HepG2 (cell line): ENCODE results near the gene MRS2. TPM values are rescaled to one million over a fixed set of nuclear protein-coding genes. Genes with fewer than 3 reads are reported as not detected.
A peak's percentile ranks its signal among the peaks of the same experiment; 100 is the strongest.

Source experiments
- CEBPG ChIP-seq: IDR thresholded peaks from 2 replicates; pipeline ENCODE4 v1.6.1; 2016
- EHMT2 ChIP-seq: fragments of 200-600 bp; sonication (generic); IDR thresholded peaks from 2 replicates; pipeline ENCODE4 v1.7.0; 2017; ENCODE audit warnings: antibody characterized with exemption, low read depth, low read length, borderline replicate concordance
- FOXA1 ChIP-seq, 2 experiments: fragments of 450-650 bp in 1 of 2; sonication (generic) in 1 of 2; formaldehyde crosslinking in 1 of 2; IDR thresholded peaks; 2 replicates each; pipeline versions ENCODE4 v1.4.0 to v1.6.1; 2016 to 2020; ENCODE audit warnings: missing genetic modification reagents in 1 of 2
- HNRNPK ChIP-seq: fragments of 200-400 bp; formaldehyde crosslinking; IDR thresholded peaks from 2 replicates; pipeline ENCODE4 v1.6.1; 2018; ENCODE audit warnings: low read length, low read depth, moderate library complexity, mild to moderate bottlenecking; ENCODE audit not compliant: poor library complexity, severe bottlenecking
- IRF2 ChIP-seq: IDR thresholded peaks from 2 replicates; pipeline ENCODE4 v1.6.1; 2018; ENCODE audit warnings: missing genetic modification reagents, missing compliant biosample characterization
- MBD4 ChIP-seq: IDR thresholded peaks from 2 replicates; pipeline ENCODE4 v1.6.1; 2012; ENCODE audit warnings: low read length, inconsistent platforms, borderline replicate concordance
- MIXL1 ChIP-seq: IDR thresholded peaks from 2 replicates; pipeline ENCODE4 v1.6.1; 2016
- MZF1 ChIP-seq: sonication (generic); formaldehyde crosslinking; IDR thresholded peaks from 2 replicates; pipeline ENCODE4 v1.8.1; 2023; ENCODE audit warnings: mild to moderate bottlenecking, missing genetic modification reagents, borderline replicate concordance
- PTBP1 ChIP-seq: fragments of 200-400 bp; formaldehyde crosslinking; IDR thresholded peaks from 2 replicates; pipeline ENCODE4 v1.6.1; 2018; ENCODE audit warnings: low read length, low read depth; ENCODE audit not compliant: poor library complexity, severe bottlenecking
- RCOR2 ChIP-seq: IDR thresholded peaks from 2 replicates; pipeline ENCODE4 v1.6.1; 2016; ENCODE audit warnings: missing biosample characterization, missing genetic modification reagents
- SOX6 ChIP-seq, 2 experiments: fragments of 450-650 bp in 1 of 2; sonication (generic) in 1 of 2; formaldehyde crosslinking in 1 of 2; IDR thresholded peaks; 2 replicates each; pipeline versions ENCODE4 v1.4.0 to v1.6.1; 2017 to 2020; ENCODE audit warnings: antibody characterized with exemption in 1 of 2, mild to moderate bottlenecking in 1 of 2, missing genetic modification reagents in 1 of 2
- ZBTB40 ChIP-seq, 2 experiments: fragments of 450-650 bp in 1 of 2; sonication (generic) in 1 of 2; formaldehyde crosslinking in 1 of 2; IDR thresholded peaks; 2 replicates each; pipeline versions ENCODE4 v1.6.1 to v1.8.0; 2016 to 2022; ENCODE audit warnings: antibody characterized with exemption in 1 of 2, mild to moderate bottlenecking in 1 of 2, missing genetic modification reagents in 1 of 2
- ZBTB43 ChIP-seq: sonication (generic); formaldehyde crosslinking; conservative IDR thresholded peaks from 2 replicates; pipeline ENCODE4 v1.4.0; 2020; ENCODE audit warnings: missing genetic modification reagents
- ZNF205 ChIP-seq: IDR thresholded peaks from 2 replicates; pipeline ENCODE4 v1.6.1; 2018; ENCODE audit warnings: missing biosample characterization, missing genetic modification reagents
- ZNF24 ChIP-seq: fragments of 450-650 bp; IDR thresholded peaks from 2 replicates; pipeline ENCODE4 v1.6.1; 2017; ENCODE audit warnings: antibody characterized with exemption, mild to moderate bottlenecking
- ZNF549 ChIP-seq: sonication (generic); formaldehyde crosslinking; IDR thresholded peaks from 2 replicates; pipeline ENCODE4 v1.5.0; 2020; ENCODE audit warnings: missing genetic modification reagents
- polyA plus RNA-seq, 8 experiments: library from polyadenylated mRNA; depleted of rRNA in 3 of 8; stranded (reverse) in 7 of 8; unstranded in 1 of 8; fragments of >200 nt; fragmentation: Illumina TruSeq in 4 of 8; extraction: Trizol in 4 of 8; gene quantifications; 2 replicates each; pipeline versions ENCODE4 v1.2.1 to v1.2.3, GENCODE V29; 2011 to 2016; ENCODE audit warnings: low read depth in 4 of 8, missing spikeins in 1 of 8, mixed read lengths in 1 of 8; ENCODE audit not compliant: insufficient read depth in 1 of 8
- total RNA-seq, 5 experiments: library from RNA; depleted of rRNA; stranded (reverse); fragments of >200 nt; fragmentation: Illumina TruSeq; extraction: Trizol; gene quantifications; 2 replicates each; pipeline ENCODE4 v1.2.3, GENCODE V29; 2016; ENCODE audit warnings: low read depth in 1 of 5
- TF ChIP-seq, protein P1 (sequence below): sonication (generic); formaldehyde crosslinking; IDR thresholded peaks from 2 replicates; pipeline ENCODE4 v1.4.0; 2020; ENCODE audit warnings: missing genetic modification reagents

Gene MRS2
- total and polyA plus RNA-seq, 2 of the 13 experiments (the other 11 are each of a cell fraction or from before 2014, with no cell fraction given) = 31.1 to 83.8 TPM

DNA sequence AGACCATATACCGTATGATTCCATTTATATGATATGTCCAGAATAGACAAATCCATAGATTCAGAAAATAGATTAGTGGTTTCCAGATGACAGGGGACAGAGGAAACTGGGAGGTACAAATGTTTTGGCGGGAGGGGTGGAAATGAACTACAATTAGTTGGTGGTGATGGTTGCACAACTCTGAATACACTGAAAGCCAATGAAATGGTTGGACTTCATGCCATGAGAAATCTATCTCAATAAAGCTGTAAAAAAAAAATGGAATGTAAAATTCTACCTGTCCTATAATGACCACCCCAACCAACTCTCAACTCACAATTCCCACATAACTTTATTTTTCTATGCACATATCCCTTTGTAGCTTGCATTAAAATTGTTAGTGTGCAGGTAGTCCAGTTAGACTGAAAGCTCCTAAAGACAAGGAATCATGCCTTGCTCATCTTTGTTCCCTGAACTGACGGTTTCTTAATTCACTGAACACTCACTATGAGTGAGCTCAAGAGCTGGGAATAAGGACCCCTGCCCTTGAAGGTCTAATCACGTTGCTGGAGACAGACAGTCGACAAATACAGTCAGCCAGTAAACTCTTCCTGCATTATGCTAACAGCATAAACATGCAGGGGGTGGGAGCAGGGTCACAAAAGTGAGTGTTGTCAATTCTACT is 46.3 kb upstream of the MRS2 start (continued):
- TF ChIP-seq ZBTB43 (CRISPR knock-in tag) (peak; percentile 64; the same call in 1 of the 2 replicates), RCOR2 (CRISPR knock-in tag) (0 out of 2 replicates have a peak, but pooled peaks have one; percentile 15), ZNF24 (no peak), FOXA1 (IDR thresholded peaks at IDR 0.05) (no peak), FOXA1 (CRISPR knock-in tag; IDR thresholded peaks at IDR 0.05) (0 out of 2 replicates have a peak, but pooled peaks have one; percentile 13), SOX6 (IDR thresholded peaks at IDR 0.05) (no peak), SOX6 (CRISPR knock-in tag; IDR thresholded peaks at IDR 0.05) (no peak), MZF1 (no peak), MIXL1 (CRISPR knock-in tag) (0 out of 2 replicates have a peak, but pooled peaks have one; percentile 12), ZNF205 (CRISPR knock-in tag) (no peak), CEBPG (CRISPR knock-in tag) (peak; percentile 87), IRF2 (CRISPR knock-in tag) (0 out of 2 replicates have a peak, but pooled peaks have one; percentile 41), ZNF549 (CRISPR knock-in tag) (no peak), EHMT2 (peak; percentile 43; the same call in 1 of the 2 replicates), MBD4 (peak; percentile 68; the same call in 1 of the 2 replicates), ZBTB40 (IDR thresholded peaks at IDR 0.05) (peak; percentile 44; the same call in 1 of the 2 replicates), ZBTB40 (CRISPR knock-in tag; IDR thresholded peaks at IDR 0.05) (no peak; the same call in 1 of the 2 replicates), HNRNPK (no peak), PTBP1 (no peak)
- TF ChIP-seq, protein P1, sequence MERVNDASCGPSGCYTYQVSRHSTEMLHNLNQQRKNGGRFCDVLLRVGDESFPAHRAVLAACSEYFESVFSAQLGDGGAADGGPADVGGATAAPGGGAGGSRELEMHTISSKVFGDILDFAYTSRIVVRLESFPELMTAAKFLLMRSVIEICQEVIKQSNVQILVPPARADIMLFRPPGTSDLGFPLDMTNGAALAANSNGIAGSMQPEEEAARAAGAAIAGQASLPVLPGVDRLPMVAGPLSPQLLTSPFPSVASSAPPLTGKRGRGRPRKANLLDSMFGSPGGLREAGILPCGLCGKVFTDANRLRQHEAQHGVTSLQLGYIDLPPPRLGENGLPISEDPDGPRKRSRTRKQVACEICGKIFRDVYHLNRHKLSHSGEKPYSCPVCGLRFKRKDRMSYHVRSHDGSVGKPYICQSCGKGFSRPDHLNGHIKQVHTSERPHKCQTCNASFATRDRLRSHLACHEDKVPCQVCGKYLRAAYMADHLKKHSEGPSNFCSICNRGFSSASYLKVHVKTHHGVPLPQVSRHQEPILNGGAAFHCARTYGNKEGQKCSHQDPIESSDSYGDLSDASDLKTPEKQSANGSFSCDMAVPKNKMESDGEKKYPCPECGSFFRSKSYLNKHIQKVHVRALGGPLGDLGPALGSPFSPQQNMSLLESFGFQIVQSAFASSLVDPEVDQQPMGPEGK (CRISPR knock-in tag) = peak; percentile 47; the same call in 1 of the 2 replicates
